ENCODE data around the gene SLC39A8.

DNA sequence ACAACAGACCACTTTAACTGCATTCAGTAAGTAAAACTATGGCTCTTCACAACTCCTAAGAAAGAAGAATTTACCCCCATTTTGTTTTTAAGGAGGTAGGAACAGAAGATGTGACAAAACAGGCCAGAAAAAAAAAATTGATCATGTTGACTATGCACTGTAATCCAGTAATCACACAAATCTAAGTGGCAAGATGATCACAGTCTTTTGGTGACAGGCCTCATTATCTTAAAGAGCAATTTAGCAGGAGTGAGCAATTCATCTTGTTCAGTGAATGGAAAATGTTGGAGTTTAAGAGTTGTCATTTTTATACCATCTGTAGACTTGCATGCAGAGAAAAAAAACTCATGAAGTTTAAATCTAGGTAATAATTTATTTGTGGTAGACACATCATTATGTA, 115.1 kb downstream of the SLC39A8 start:
- TF ChIP-seq MXD4 (CRISPR knock-in tag; IDR thresholded peaks at IDR 0.05; ENCODE audit: borderline replicate concordance), result no peak
- TF ChIP-seq RORB (CRISPR knock-in tag; IDR thresholded peaks at IDR 0.05), result no peak
